ENCODE data around the gene RPS6KA2.
"Not testable (repeated sequence)": the region's sequence is repeated elsewhere in the genome, so short reads cannot be mapped to it uniquely, and the experiment has no call there.

Gene RPS6KA2

GRCh38 chr6:166408936-166409755, 217.9 kb downstream of the RPS6KA2 start:
- DNase-seq (ENCODE audit: low read depth in 3 of 3, low spot score in 1 of 3) = no peak

GRCh38 chr6:166406197-166406596, 220.9 kb downstream of the RPS6KA2 start:
- no peak for DNase-seq (ENCODE audit: low read depth in 3 of 3, low spot score in 1 of 3)

GRCh38 chr6:166405386-166405785, 221.7 kb downstream of the RPS6KA2 start:
- no peak for DNase-seq (ENCODE audit: low read depth in 3 of 3, low spot score in 1 of 3)

GRCh38 chr6:166402582-166403277, 224.3 kb downstream of the RPS6KA2 start:
- DNase-seq (ENCODE audit: low read depth in 3 of 3, low spot score in 1 of 3) = no peak

GRCh38 chr6:166400649-166401250, 226.3 kb downstream of the RPS6KA2 start:
- DNase-seq (ENCODE audit: low read depth in 3 of 3, low spot score in 1 of 3) = peak in 1 of 3 donors; percentile 13

GRCh38 chr6:166400181-166400580, 226.9 kb downstream of the RPS6KA2 start:
- DNase-seq (ENCODE audit: low read depth in 3 of 3, low spot score in 1 of 3) = no peak

GRCh38 chr6:166398348-166398747, 228.7 kb downstream of the RPS6KA2 start:
- no peak for DNase-seq (ENCODE audit: low read depth in 3 of 3, low spot score in 1 of 3)

GRCh38 chr6:166397849-166398248, 229.2 kb downstream of the RPS6KA2 start:
- no peak for DNase-seq (ENCODE audit: low read depth in 3 of 3, low spot score in 1 of 3)

- DNase-seq (ENCODE audit: low read depth in 3 of 3, low spot score in 1 of 3) = no peak
Measured at GRCh38 chr6:166395778-166396177, 231.3 kb downstream of the RPS6KA2 start.

- DNase-seq (ENCODE audit: low read depth in 3 of 3, low spot score in 1 of 3) = no peak
Measured at GRCh38 chr6:166395351-166395750, 231.7 kb downstream of the RPS6KA2 start.

GRCh38 chr6:166394036-166394892, 232.8 kb downstream of the RPS6KA2 start:
- no peak for DNase-seq (ENCODE audit: low read depth in 3 of 3, low spot score in 1 of 3)

GRCh38 chr6:166393535-166393823, 233.6 kb downstream of the RPS6KA2 start:
- no peak for DNase-seq (ENCODE audit: low read depth in 3 of 3, low spot score in 1 of 3)

- DNase-seq (ENCODE audit: low read depth in 3 of 3, low spot score in 1 of 3) = not testable (repeated sequence)
Measured at GRCh38 chr6:166392755-166393534, 234.1 kb downstream of the RPS6KA2 start.

- DNase-seq (ENCODE audit: low read depth in 3 of 3, low spot score in 1 of 3) = no peak
Measured at GRCh38 chr6:166389119-166389518, 237.9 kb downstream of the RPS6KA2 start.

- DNase-seq (ENCODE audit: low read depth in 3 of 3, low spot score in 1 of 3) = no peak
Measured at GRCh38 chr6:166388290-166389004, 238.6 kb downstream of the RPS6KA2 start.

GRCh38 chr6:166387642-166388289, 239.3 kb downstream of the RPS6KA2 start:
- no peak for DNase-seq (ENCODE audit: low read depth in 3 of 3, low spot score in 1 of 3)

GRCh38 chr6:166387098-166387497, 240.0 kb downstream of the RPS6KA2 start:
- DNase-seq (ENCODE audit: low read depth in 3 of 3, low spot score in 1 of 3) = not testable (repeated sequence)

- DNase-seq (ENCODE audit: low read depth in 3 of 3, low spot score in 1 of 3) = no peak
Measured at GRCh38 chr6:166386111-166386510, 240.9 kb downstream of the RPS6KA2 start.

GRCh38 chr6:166383802-166384363, 243.2 kb downstream of the RPS6KA2 start:
- peak in 1 of 3 donors; percentile 5 for DNase-seq (ENCODE audit: low read depth in 3 of 3, low spot score in 1 of 3)

Measured in stimulated activated CD4-positive, alpha-beta T cell treated with anti-CD3 and anti-CD28 coated beads, TNF-alpha, amount 100 ng/mL, for 1 hour (primary cell).